Activated T-cell treated with anti-CD3 and anti-CD28 coated beads, Interleukin-2, amount 50 U/mL, for 4 hours (primary cell): ENCODE data around the gene GP1BB. TPM values are rescaled to one million over a fixed set of nuclear protein-coding genes. Genes with fewer than 3 reads are reported as not detected.

Source experiments
- ATAC-seq, 2 donors: fragments of 200-7000 bp; cut with Tn5 transposase; one replicate each; pipeline ENCODE4 v1.10.0; 2021
- DNase-seq: peaks from one replicate; pipeline ENCODE4 v3.0.0-alpha.2; 2020
- H3K27me3 Mint-ChIP-seq: one replicate; pipeline ENCODE4 v1.8.0; 2021; ENCODE audit warnings: low read depth, mixed read lengths
- H3K36me3 Mint-ChIP-seq: one replicate; pipeline ENCODE4 v1.8.0; 2022; ENCODE audit warnings: mixed read lengths; ENCODE audit not compliant: insufficient read depth
- H3K4me1 Mint-ChIP-seq: one replicate; pipeline ENCODE4 v1.8.0; 2021; ENCODE audit warnings: low read depth, mixed read lengths
- H3K4me3 Mint-ChIP-seq: one replicate; pipeline ENCODE4 v1.8.0; 2021; ENCODE audit warnings: mild to moderate bottlenecking, moderate library complexity, mixed read lengths
- H3K9me3 Mint-ChIP-seq: one replicate; pipeline ENCODE4 v1.8.0; 2021; ENCODE audit warnings: mixed read lengths
- total RNA-seq, 3 donors: library from RNA; stranded (reverse); gene quantifications; one replicate each; pipeline ENCODE4 v1.2.1, GENCODE V29; 2021

GP1BB gene
- total RNA-seq, 3 donors from 2014 or later, result 0.25 to 0.37 TPM; not detected in 1

- no peaks in the 10 kb centered on the region for H3K27me3 Mint-ChIP-seq
- DNase-seq (no peak), ATAC-seq (no peak)
- no peaks in the 10 kb centered on the region for H3K9me3 Mint-ChIP-seq
- no peaks in the 10 kb centered on the region for H3K36me3 Mint-ChIP-seq
- no peak overlapping the region for H3K4me3 Mint-ChIP-seq
- no peaks in the 10 kb centered on the region for H3K4me1 Mint-ChIP-seq
Observed at GRCh38 chr22:19744350-19745006, 21.1 kb downstream of the GP1BB start.

- ATAC-seq (no peak), DNase-seq (no peak)
- no peaks in the 10 kb centered on the region for H3K9me3 Mint-ChIP-seq
Observed at GRCh38 chr22:19745155-19746101, 22.1 kb downstream of the GP1BB start.

DNA sequence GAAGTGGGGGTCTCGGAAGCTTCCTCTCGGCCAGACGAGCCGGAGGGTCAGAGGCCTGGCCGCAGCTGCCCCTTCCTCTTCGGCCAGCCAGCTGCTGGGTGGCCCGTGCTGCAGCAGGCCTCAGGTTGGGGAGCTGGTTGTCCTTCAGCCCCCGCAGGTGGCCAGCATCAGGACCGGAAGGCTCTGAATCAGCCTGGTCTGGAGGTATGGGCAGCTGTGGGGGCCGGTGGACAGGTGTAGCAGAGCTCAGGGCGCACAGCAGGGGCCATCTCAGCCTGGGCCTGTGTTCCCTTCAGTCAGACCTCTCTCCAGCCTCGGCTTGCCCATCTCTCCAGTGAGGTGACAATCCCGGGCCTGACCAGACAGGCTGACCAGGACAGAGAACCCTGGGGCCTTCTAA is 23.4 kb downstream of the GP1BB start:
- DNase-seq (no peak), ATAC-seq (no peak)
- Mint-ChIP-seq H3K4me3 (no peak overlapping the region), H3K27me3 (peaks cover under 1% of the 10 kb centered on the region), H3K4me1 (no peaks in the 10 kb centered on the region), H3K9me3 (no peaks in the 10 kb centered on the region), H3K36me3 (no peaks in the 10 kb centered on the region)

More at GRCh38 chr22:19745155-19746101, 22.1 kb downstream of the GP1BB start:
- H3K4me1 Mint-ChIP-seq, result no peaks in the 10 kb centered on the region
- no peaks in the 10 kb centered on the region for H3K36me3 Mint-ChIP-seq
- H3K4me3 Mint-ChIP-seq, result no peak overlapping the region
- H3K27me3 Mint-ChIP-seq, result no peaks in the 10 kb centered on the region

- Mint-ChIP-seq H3K9me3 (no peaks in the 10 kb centered on the region), H3K4me3 (no peak overlapping the region), H3K36me3 (no peaks in the 10 kb centered on the region), H3K4me1 (no peaks in the 10 kb centered on the region), H3K27me3 (peaks cover 4% of the 10 kb centered on the region)
- DNase-seq (no peak), ATAC-seq (no peak)
Observed at GRCh38 chr22:19747551-19747950, 24.2 kb downstream of the GP1BB start.

DNA sequence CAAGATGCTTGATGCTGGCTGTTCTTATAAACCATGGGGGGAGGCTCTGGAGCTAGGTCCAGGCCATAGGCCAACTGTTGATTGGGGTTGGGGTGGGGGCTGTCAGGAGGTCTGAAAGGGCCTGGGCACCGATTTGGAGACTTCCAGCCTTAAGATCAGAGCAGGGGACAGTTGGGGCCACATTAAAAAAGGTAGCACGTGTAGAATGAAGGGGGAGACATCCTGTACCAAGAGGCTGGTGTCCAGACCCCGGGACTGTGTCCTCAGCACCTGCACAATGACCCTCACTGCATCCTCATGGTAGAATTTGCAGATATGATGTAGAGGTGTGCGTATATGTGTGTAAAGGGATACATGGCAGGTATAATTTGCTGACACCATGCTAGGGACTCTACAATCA is 24.8 kb downstream of the GP1BB start:
- Mint-ChIP-seq H3K36me3 (no peaks in the 10 kb centered on the region), H3K9me3 (no peaks in the 10 kb centered on the region), H3K4me3 (no peak overlapping the region), H3K4me1 (no peaks in the 10 kb centered on the region), H3K27me3 (peaks cover 10% of the 10 kb centered on the region)
- ATAC-seq (no peak), DNase-seq (no peak)

DNA sequence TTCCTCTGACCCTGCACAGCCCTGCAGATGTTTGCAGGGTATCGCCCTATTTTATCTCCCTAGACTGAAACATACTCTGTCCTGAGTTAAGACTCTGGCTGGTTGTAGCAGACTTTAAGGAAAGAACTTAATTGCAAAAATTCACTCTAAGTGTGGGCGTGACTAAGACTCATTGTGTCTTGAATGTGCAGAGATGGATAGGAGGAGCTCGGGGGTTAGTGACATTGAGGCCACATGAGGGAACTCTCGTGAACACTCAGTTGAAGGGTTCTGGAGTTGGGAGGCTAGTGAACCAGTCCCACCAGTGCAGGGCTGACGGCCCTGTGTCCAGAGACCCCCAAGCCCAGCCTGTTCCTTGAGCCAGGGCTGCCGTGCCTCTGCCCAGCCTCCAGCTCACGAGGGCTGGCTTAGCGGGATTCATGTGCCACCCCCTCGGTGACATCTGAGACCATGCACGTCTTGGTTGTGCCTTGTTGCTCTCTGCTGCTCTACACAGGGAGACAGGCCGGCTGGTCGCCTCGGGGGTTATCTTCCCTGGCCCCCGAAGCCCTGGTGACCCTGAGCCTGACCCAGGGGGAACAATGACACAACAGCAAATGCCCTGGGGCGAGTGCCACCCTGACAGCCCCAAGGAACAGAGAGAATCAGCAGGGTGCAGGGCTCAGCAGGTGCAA is 25.8 kb downstream of the GP1BB start:
- no peaks in the 10 kb centered on the region for H3K36me3 Mint-ChIP-seq
- H3K4me3 Mint-ChIP-seq, result no peak overlapping the region
- peaks cover 20% of the 10 kb centered on the region for H3K27me3 Mint-ChIP-seq
- no peak for ATAC-seq
- no peaks in the 10 kb centered on the region for H3K4me1 Mint-ChIP-seq
- no peaks in the 10 kb centered on the region for H3K9me3 Mint-ChIP-seq
- no peak for DNase-seq

GRCh38 chr22:19749876-19750275 is 26.5 kb downstream of the GP1BB start:
- no peaks in the 10 kb centered on the region for H3K4me1 Mint-ChIP-seq
- H3K4me3 Mint-ChIP-seq, result no peak overlapping the region
- ATAC-seq, result no peak
- H3K27me3 Mint-ChIP-seq, result peaks cover 28% of the 10 kb centered on the region
- H3K9me3 Mint-ChIP-seq, result no peaks in the 10 kb centered on the region
- H3K36me3 Mint-ChIP-seq, result no peaks in the 10 kb centered on the region
- DNase-seq, result no peak

DNA sequence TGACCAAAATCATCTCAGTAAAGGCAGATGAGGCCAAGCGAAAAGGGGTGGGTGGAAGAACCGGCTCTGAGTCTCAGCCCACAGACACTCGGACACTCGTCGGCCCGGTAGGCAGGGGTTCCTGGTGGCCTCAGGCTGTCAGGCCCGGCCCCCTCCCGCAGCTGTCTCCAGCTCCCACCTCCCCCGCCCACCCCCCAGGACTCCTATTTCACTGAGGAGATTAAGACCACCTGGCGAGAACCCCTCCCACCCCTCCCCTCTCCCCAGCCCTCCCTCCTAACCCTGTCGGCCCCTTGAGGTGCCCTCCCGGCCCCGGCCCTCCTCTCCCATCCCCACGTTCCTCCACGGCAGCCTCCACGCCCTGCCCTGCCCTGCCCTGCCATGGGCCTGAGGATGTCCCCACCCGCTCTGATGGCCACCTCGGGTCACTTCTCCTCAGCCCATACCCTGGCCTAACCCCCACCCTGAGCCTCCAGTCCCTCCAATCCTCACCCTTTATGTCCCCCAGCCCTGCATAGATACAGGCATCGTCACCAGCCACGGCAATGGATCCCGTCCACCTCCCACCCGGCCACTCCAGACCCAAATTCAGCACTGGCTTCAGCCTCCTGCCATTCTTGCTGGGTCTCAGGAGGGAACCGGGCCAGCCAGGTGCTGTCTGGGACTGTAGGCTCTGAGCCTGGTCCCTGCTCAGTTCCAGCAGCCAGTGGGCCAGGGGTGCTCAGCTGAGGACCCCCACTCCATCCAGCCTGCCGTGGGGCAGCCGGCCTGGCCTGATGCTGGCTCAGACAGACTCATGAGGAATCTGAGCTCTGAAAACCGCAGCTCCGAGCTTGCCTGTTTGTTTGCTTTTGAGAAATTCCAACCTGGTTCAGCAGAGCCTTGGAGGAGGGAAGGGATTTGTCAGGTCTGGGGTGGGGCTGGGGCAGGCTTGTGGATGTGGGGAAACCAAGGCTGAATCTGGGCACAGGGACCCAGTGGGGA is 27.5 kb downstream of the GP1BB start:
- DNase-seq, result no peak
- peaks cover 2% of the 10 kb centered on the region for H3K4me1 Mint-ChIP-seq
- peaks cover 33% of the 10 kb centered on the region for H3K27me3 Mint-ChIP-seq
- H3K9me3 Mint-ChIP-seq, result no peaks in the 10 kb centered on the region
- no peak overlapping the region for H3K4me3 Mint-ChIP-seq
- H3K36me3 Mint-ChIP-seq, result no peaks in the 10 kb centered on the region
- ATAC-seq, result no peak

DNA sequence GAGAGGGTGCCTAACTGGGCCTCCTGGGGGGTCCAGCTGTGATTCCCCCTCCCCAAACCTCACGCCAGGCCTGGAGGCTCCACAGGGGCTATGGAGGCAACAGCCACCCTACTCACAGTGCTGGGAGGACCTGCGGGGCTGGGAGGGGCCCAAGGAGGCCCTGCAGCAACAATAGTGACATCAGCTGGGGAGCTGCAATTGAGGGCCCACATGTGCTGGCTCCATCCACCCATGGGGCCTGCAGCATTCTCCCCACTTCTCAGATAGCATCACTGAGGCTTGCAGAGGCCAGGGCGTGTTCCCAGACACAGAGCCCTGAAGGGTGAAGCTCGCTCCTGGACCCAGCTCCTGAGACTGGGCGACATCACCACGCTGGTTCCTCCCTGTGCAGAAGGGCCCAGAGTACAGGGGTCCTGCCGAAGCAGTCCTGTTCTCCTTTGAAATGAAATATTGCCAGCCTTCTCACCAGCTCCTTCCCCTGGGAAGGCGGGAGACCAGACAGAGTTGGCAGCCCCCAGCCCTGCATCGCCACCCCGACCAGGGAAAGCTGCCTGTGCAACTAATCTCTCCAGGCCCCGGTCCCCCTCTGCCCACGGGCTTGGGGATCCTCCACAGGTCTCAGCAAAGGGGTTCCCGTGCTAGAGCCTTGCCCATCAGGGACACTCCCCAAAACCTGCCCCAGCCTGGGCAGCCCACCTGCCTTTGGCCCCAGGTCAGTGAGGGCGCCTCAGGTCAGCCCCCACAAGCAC is 28.3 kb downstream of the GP1BB start:
- Mint-ChIP-seq H3K9me3 (no peaks in the 10 kb centered on the region), H3K36me3 (no peaks in the 10 kb centered on the region), H3K4me1 (peaks cover 9% of the 10 kb centered on the region), H3K4me3 (no peak overlapping the region), H3K27me3 (peaks cover 40% of the 10 kb centered on the region)
- DNase-seq (no peak), ATAC-seq (no peak)

GRCh38 chr22:19753090-19753842 is 29.9 kb downstream of the GP1BB start:
- ATAC-seq (no peak), DNase-seq (no peak)
- H3K36me3 Mint-ChIP-seq, result no peaks in the 10 kb centered on the region
- H3K4me1 Mint-ChIP-seq, result peaks cover 17% of the 10 kb centered on the region
- H3K27me3 Mint-ChIP-seq, result peaks cover 49% of the 10 kb centered on the region
- no peaks in the 10 kb centered on the region for H3K9me3 Mint-ChIP-seq
- no peak overlapping the region for H3K4me3 Mint-ChIP-seq

- H3K36me3 Mint-ChIP-seq, result no peaks in the 10 kb centered on the region
- H3K4me3 Mint-ChIP-seq, result no peak overlapping the region
- DNase-seq (no peak), ATAC-seq (no peak)
- peaks cover 17% of the 10 kb centered on the region for H3K4me1 Mint-ChIP-seq
- H3K9me3 Mint-ChIP-seq, result no peaks in the 10 kb centered on the region
- peaks cover 53% of the 10 kb centered on the region for H3K27me3 Mint-ChIP-seq
Observed at GRCh38 chr22:19753996-19754700, 30.8 kb downstream of the GP1BB start.

DNA sequence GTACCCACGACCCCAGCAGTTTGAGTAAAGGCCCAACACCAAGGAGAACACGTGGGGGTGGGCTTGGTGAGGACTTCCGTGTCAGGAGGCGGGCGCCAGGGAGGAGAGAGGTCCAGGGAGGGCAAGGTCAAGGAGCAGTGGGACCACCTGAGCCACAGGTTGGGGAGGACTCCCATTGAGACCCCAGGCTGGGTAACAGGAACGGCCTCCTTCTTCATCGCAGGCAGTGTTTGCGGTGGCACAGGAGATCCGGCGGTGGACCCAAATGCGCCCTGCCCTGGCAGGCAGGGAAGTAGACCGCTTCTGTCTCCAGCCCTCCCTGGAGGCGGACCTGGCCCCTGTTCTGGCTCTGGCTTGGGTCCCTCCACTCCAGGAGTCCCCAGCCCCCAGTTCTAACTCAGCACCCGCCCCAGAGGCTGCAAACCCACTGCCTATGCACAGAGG is 31.4 kb downstream of the GP1BB start:
- Mint-ChIP-seq H3K36me3 (no peaks in the 10 kb centered on the region), H3K27me3 (peaks cover 57% of the 10 kb centered on the region), H3K9me3 (no peaks in the 10 kb centered on the region), H3K4me1 (peaks cover 21% of the 10 kb centered on the region), H3K4me3 (no peak overlapping the region)
- DNase-seq (no peak), ATAC-seq (no peak)
